Spleen (tissue), 11 donors: Measurements from ENCODE around the gene CHMP4B. TPM values are rescaled to one million over a fixed set of nuclear protein-coding genes. Genes with fewer than 3 reads are reported as not detected.

Experiments used
- DNase-seq: peaks from one replicate; pipeline ENCODE4 v3.0.0-alpha.2; 2020
- H3K27ac ChIP-seq, 8 donors: fragments of 200-600 bp; sonication (generic) in 7 of 8; 1 replicate in 4 of 8; 2 replicates in 4 of 8; pipeline versions ENCODE4 v1.5.0 to v1.8.0; 2016 to 2021; ENCODE audit warnings: inconsistent platforms in 4 of 8, mild to moderate bottlenecking in 4 of 8, moderate library complexity in 1 of 8
- H3K27me3 ChIP-seq, 7 donors: fragments of 200-600 bp; sonication (generic) in 6 of 7; replicated peaks in 1 of 7; 1 replicate in 4 of 7; 2 replicates in 3 of 7; pipeline versions ENCODE4 v1.5.0 to v1.8.0; 2016 to 2021; ENCODE audit warnings: inconsistent platforms in 3 of 7, mild to moderate bottlenecking in 1 of 7
- H3K36me3 ChIP-seq, 6 donors: fragments of 200-600 bp; sonication (generic) in 5 of 6; 1 replicate in 4 of 6; 2 replicates in 2 of 6; pipeline versions ENCODE4 v1.5.0 to v1.8.0; 2016 to 2021; ENCODE audit warnings: inconsistent platforms in 2 of 6
- H3K4me1 ChIP-seq, 6 donors: fragments of 200-600 bp; sonication (generic) in 5 of 6; 1 replicate in 3 of 6; 2 replicates in 3 of 6; pipeline versions ENCODE4 v1.5.0 to v1.8.0; 2016 to 2021; ENCODE audit warnings: inconsistent platforms in 3 of 6
- H3K4me3 ChIP-seq, 8 donors: fragments of 200-600 bp; sonication (generic) in 7 of 8; 1 replicate in 4 of 8; 2 replicates in 4 of 8; pipeline versions ENCODE4 v1.5.0 to v1.8.0; 2016 to 2021; ENCODE audit warnings: inconsistent platforms in 4 of 8, mild to moderate bottlenecking in 4 of 8, moderate library complexity in 2 of 8
- H3K9me3 ChIP-seq, 8 donors: fragments of 200-600 bp; sonication (generic) in 7 of 8; 1 replicate in 4 of 8; 2 replicates in 4 of 8; pipeline versions ENCODE4 v1.5.0 to v1.8.0; 2016 to 2021; ENCODE audit warnings: inconsistent platforms in 4 of 8
- POLR2A ChIP-seq, 3 donors: fragments of 450-650 bp; IDR thresholded peaks; one replicate each; pipeline ENCODE4 v1.5.1; 2017; ENCODE audit warnings: antibody characterized with exemption in 3 of 3, mild to moderate bottlenecking in 1 of 3
- POLR2AphosphoS5 ChIP-seq, 3 donors: sonication (generic); formaldehyde crosslinking; IDR thresholded peaks; one replicate each; pipeline ENCODE4 v1.5.1; 2017; ENCODE audit warnings: antibody characterized with exemption in 3 of 3
- WGBS, 5 donors: extraction: QIAGEN DNeasy Blood & Tissue Kit in 3 of 5; methylation state at CpG; one replicate each; pipeline versions ENCODE4 v1.1.5 to v1.1.7; 2013 to 2018; 5-methylcytosine and 5-hydroxymethylcytosine counted together
- intact Hi-C: fragments of 100-400 bp; cut with DNase I; formaldehyde crosslinking; loops from one replicate; pipeline ENCODE4 v1.15.0; 2023; ENCODE audit warnings: low total_unique reads
- polyA plus RNA-seq, 3 donors: library from polyadenylated mRNA; stranded (reverse); fragments of 200-250 nt; gene quantifications; one replicate each; pipeline ENCODE4 v1.2.1, GENCODE V29; 2013
- total RNA-seq, 7 donors: library from RNA; depleted of rRNA in 3 of 7; stranded (reverse); fragments of >200 nt in 3 of 7; fragmentation: NEBNext Ultra II Directional in 4 of 7; extraction: Animal tissue kit (Norgen Biotek cat#: 25700) in 4 of 7; gene quantifications; one replicate each; pipeline versions ENCODE4 v1.1.0 to v1.2.1, GENCODE V29; 2016 to 2021
- TF ChIP-seq, protein P1 (sequence below), 11 experiments: fragments of 200-600 bp in 7 of 11; fragments of 450-650 bp in 4 of 11; sonication (generic) in 4 of 11; IDR thresholded peaks in 8 of 11; conservative IDR thresholded peaks in 3 of 11; 1 replicate in 7 of 11; 2 replicates in 4 of 11; pipeline versions ENCODE4 v1.4.0 to v1.8.0; 2016 to 2021; ENCODE audit warnings: antibody characterized with exemption in 11 of 11, inconsistent platforms in 4 of 11, mild to moderate bottlenecking in 1 of 11
- donor health status: healthy with polysubstance abuse.
- donor health status: DM: no; HTN: no; CAD: no; lungs with moderate emphysema.
- donor health status: DM: no; HTN: no; CAD: no.
- donor health status: Bipolar disorder and iron deficiency.
- donor health status: healthy.
- donor health status: DM: no; HTN: no; CAD: no.
- donor health status: DM: yes; HTN: yes; CAD: no.

Gene CHMP4B
- total and polyA plus RNA-seq, 10 donors, result 44.9 to 118 (median 74.7) TPM

DNA sequence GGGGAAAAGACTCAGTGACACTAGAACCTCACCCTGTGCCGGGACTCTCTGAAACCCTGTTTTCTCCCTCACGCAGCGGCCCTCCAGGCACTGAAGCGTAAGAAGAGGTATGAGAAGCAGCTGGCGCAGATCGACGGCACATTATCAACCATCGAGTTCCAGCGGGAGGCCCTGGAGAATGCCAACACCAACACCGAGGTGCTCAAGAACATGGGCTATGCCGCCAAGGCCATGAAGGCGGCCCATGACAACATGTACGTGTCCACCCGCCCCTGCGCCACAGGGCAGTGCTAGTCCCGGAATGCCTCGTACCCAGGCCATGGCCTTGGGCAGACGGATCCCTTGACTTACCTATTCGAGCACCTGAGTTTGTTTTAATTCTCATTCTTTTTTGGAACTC lies 37.2 kb downstream of the CHMP4B start:
- TF ChIP-seq POLR2A (IDR thresholded peaks at IDR 0.05) (no peak), POLR2AphosphoS5 (IDR thresholded peaks at IDR 0.05) (peak in 2 of 3 donors; percentile 32 to 49)
- intact Hi-C loops, result no loop called here
- Histone ChIP-seq H3K4me1 (peaks cover 20 to 79% (median 40%) of the 10 kb centered on the region in 6 donors), H3K27me3 (no peaks in the 10 kb centered on the region), H3K36me3 (peaks cover 0 to 59% (median 48%) of the 10 kb centered on the region in 6 donors), H3K4me3 (no peak overlapping the region), H3K27ac (no peak overlapping the region), H3K9me3 (no peaks in the 10 kb centered on the region)
- WGBS, 5 donors, result 95 to 97% (median 97%) methylated on average over 19 of the region's 19 CpGs
- DNase-seq, result no peak

DNA sequence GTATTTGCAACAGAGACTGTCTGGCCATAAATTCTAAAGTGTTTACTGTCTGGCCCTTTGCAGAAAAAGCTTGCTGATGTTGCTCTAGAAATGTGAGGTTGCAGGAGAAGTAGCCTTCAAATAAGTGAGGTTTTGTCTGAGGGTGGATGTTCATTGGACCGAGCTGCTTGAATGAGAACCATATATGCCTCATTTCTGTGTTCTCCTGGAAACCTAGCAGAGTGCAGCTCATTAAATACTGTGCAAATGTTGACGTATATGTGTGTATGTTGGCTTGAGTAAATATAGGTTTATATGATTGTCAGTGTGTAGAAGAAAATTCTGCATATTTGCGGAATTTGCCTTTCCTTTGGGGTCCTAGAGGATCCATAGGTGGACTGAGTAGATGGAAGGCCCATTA lies 39.0 kb downstream of the CHMP4B start:
- intact Hi-C loops, result no loop called here
- no peak for DNase-seq
- no peak for TF ChIP-seq POLR2AphosphoS5 (IDR thresholded peaks at IDR 0.05)
- TF ChIP-seq POLR2A (IDR thresholded peaks at IDR 0.05), result no peak
- TF ChIP-seq, protein P1, sequence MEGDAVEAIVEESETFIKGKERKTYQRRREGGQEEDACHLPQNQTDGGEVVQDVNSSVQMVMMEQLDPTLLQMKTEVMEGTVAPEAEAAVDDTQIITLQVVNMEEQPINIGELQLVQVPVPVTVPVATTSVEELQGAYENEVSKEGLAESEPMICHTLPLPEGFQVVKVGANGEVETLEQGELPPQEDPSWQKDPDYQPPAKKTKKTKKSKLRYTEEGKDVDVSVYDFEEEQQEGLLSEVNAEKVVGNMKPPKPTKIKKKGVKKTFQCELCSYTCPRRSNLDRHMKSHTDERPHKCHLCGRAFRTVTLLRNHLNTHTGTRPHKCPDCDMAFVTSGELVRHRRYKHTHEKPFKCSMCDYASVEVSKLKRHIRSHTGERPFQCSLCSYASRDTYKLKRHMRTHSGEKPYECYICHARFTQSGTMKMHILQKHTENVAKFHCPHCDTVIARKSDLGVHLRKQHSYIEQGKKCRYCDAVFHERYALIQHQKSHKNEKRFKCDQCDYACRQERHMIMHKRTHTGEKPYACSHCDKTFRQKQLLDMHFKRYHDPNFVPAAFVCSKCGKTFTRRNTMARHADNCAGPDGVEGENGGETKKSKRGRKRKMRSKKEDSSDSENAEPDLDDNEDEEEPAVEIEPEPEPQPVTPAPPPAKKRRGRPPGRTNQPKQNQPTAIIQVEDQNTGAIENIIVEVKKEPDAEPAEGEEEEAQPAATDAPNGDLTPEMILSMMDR (IDR thresholded peaks at IDR 0.05 in 8 of 11, conservative IDR thresholded peaks at IDR 0.05 in 3 of 11), result no peak
- Histone ChIP-seq H3K27me3 (no peaks in the 10 kb centered on the region), H3K4me1 (peaks cover 6 to 61% (median 25%) of the 10 kb centered on the region in 6 donors), H3K27ac (no peak overlapping the region), H3K4me3 (no peak overlapping the region), H3K36me3 (peaks cover 0 to 77% (median 65%) of the 10 kb centered on the region in 6 donors), H3K9me3 (no peaks in the 10 kb centered on the region)
- 93 to 98% (median 96%) methylated on average over 3 of the region's 3 CpGs for WGBS, 5 donors

DNA sequence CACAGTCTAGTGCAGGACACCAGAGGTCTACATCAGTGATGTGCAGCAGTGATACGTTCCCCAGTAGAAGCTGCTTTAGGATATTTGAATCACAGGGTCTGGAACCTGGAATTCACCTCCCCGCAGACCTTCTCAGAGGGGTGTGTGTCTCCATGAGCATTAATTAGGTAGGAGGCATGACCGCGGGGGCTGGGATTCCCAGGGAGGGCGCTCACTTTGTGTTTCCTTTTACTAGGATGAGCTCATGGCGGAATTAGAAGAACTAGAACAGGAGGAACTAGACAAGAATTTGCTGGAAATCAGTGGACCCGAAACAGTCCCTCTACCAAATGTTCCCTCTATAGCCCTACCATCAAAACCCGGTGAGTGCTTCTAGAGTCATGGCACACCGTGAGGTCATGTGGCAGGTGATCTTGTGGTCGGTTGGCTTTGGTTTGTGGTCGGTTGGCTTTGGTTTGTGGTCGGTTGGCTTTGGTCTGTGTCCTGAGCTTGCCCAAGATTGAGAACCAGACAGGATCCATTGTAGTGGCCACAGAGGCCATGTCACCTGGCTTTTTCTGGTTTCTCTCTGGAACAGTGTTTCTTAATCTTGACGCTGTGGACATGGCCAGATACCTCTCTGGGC lies 40.8 kb downstream of the CHMP4B start:
- DNase-seq, result peak; percentile 21
- H3K27me3 ChIP-seq, result no peaks in the 10 kb centered on the region
- peaks cover 0 to 95% (median 79%) of the 10 kb centered on the region in 6 donors for H3K36me3 ChIP-seq
- 74 to 91% (median 86%) methylated on average over 13 of the region's 13 CpGs for WGBS, 5 donors
- H3K9me3 ChIP-seq, result no peaks in the 10 kb centered on the region
- no peak overlapping the region for H3K4me3 ChIP-seq
- H3K27ac ChIP-seq, result no peak overlapping the region
- intact Hi-C loops, result no loop called here
- TF ChIP-seq, protein P1 (IDR thresholded peaks at IDR 0.05 in 8 of 11, conservative IDR thresholded peaks at IDR 0.05 in 3 of 11), result no peak
- TF ChIP-seq POLR2AphosphoS5 (IDR thresholded peaks at IDR 0.05) (no peak), POLR2A (IDR thresholded peaks at IDR 0.05) (no peak)
- H3K4me1 ChIP-seq, result peaks cover 0 to 43% (median 9%) of the 10 kb centered on the region in 6 donors

DNA sequence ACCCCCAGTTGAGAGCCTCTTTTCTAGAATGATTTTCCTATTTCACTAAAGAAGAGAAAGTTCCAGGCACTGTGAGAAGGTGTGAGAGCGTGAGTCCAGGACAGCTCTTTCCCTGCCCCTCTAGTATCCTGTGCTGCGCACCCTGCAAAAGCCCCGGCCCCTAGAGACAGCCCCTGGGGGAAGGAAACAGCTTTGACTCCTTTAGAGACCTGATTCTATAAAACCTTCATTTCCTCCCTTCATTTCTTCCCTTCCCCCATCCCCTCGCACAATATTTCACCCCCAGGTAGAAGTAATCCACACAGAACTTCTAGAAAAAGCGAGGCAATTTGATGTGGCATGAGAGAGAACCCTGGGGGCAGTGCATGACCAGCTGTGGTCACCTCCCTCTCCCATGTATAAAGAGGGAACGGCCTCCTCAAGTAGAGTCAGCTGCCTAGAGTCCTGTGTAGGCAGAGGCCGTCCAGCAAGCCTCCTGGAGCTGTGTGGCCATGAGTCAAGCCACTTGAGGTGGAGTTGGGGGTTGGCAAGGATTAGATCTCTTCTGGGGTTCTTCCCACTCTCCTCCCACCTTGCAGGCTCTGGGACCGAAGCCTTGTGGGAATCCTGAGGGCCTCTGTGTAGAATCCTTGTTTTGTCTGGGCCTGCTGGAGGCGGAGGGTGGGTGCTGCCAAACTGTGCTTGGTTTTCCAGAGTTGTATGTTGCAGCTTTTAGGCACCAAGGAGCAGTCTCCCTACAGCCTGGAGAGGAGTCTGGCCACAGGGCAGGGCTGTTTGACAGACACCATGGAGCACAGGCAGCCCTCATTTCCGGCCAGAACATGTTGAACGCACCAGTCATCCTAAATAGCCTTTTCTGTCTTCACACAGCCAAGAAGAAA lies 41.7 kb downstream of the CHMP4B start:
- 83 to 90% (median 87%) methylated on average over 9 to 11 of the region's 11 CpGs for WGBS, 5 donors
- H3K36me3 ChIP-seq, result peaks cover 0 to 100% (median 80%) of the 10 kb centered on the region in 6 donors
- intact Hi-C loops, result no loop called here
- H3K27me3 ChIP-seq, result no peaks in the 10 kb centered on the region
- H3K4me3 ChIP-seq, result no peak overlapping the region
- TF ChIP-seq POLR2A (IDR thresholded peaks at IDR 0.05), result no peak
- no peak for TF ChIP-seq POLR2AphosphoS5 (IDR thresholded peaks at IDR 0.05)
- TF ChIP-seq, protein P1 (IDR thresholded peaks at IDR 0.05 in 8 of 11, conservative IDR thresholded peaks at IDR 0.05 in 3 of 11), result no peak
- peak; percentile 60 for DNase-seq
- H3K4me1 ChIP-seq, result peaks cover 0 to 42% (median 7%) of the 10 kb centered on the region in 6 donors
- peak overlapping the region in 2 of 8 donors; percentile 4 to 10 for H3K27ac ChIP-seq
- no peaks in the 10 kb centered on the region for H3K9me3 ChIP-seq
